Spleen (tissue), 7 donors: ENCODE data around the gene NPHP4.

Source experiments
- CTCF ChIP-seq, 11 experiments: fragments of 200-600 bp in 7 of 11; fragments of 450-650 bp in 4 of 11; sonication (generic) in 4 of 11; IDR thresholded peaks in 8 of 11; conservative IDR thresholded peaks in 3 of 11; 1 replicate in 7 of 11; 2 replicates in 4 of 11; pipeline versions ENCODE4 v1.4.0 to v1.8.0; 2016 to 2021; ENCODE audit warnings: antibody characterized with exemption in 11 of 11, inconsistent platforms in 4 of 11, mild to moderate bottlenecking in 1 of 11
- POLR2A ChIP-seq, 3 donors: fragments of 450-650 bp; IDR thresholded peaks; one replicate each; pipeline ENCODE4 v1.5.1; 2017; ENCODE audit warnings: antibody characterized with exemption in 3 of 3, mild to moderate bottlenecking in 1 of 3
- POLR2AphosphoS5 ChIP-seq, 3 donors: sonication (generic); formaldehyde crosslinking; IDR thresholded peaks; one replicate each; pipeline ENCODE4 v1.5.1; 2017; ENCODE audit warnings: antibody characterized with exemption in 3 of 3
- donor health status: DM: no; HTN: no; CAD: no; lungs with moderate emphysema.
- donor health status: DM: no; HTN: no; CAD: no.
- donor health status: DM: no; HTN: no; CAD: no.

GRCh38 chr1:6001992-6002576 is 9.9 kb upstream of the NPHP4 start:
- TF ChIP-seq POLR2A (IDR thresholded peaks at IDR 0.05) (no peak), CTCF (IDR thresholded peaks at IDR 0.05 in 8 of 11, conservative IDR thresholded peaks at IDR 0.05 in 3 of 11) (no peak), POLR2AphosphoS5 (IDR thresholded peaks at IDR 0.05) (peak in 1 of 3 donors; percentile 27)
